HG02970 (cell line): ENCODE data around the gene ISLR.

Source experiments
- ATAC-seq: cut with Tn5 transposase; IDR thresholded peaks from one replicate; pipeline ENCODE4 v1.9.1; 2021; ENCODE audit warnings: mild to moderate bottlenecking, moderate library complexity, moderate number of reproducible peaks; ENCODE audit not compliant: unreplicated experiment, low FRiP score

The ISLR gene

GRCh38 chr15:74170875-74171578 lies 2.5 kb upstream of the ISLR start:
- no peak for ATAC-seq

- no peak for ATAC-seq
Observed at GRCh38 chr15:74171965-74172541, 1.5 kb upstream of the ISLR start.

GRCh38 chr15:74172701-74173379 lies 670 bp upstream of the ISLR start:
- ATAC-seq: no peak

GRCh38 chr15:74174219-74174957 lies 878 bp downstream of the ISLR start:
- ATAC-seq: no peak

GRCh38 chr15:74174958-74175253 lies 1.4 kb downstream of the ISLR start:
- ATAC-seq: no peak

GRCh38 chr15:74175271-74176191 lies 2.0 kb downstream of the ISLR start:
- no peak for ATAC-seq

- no peak for ATAC-seq
Observed at GRCh38 chr15:74176262-74177214, 3.0 kb downstream of the ISLR start.

GRCh38 chr15:74178326-74179100 lies 5.0 kb downstream of the ISLR start:
- ATAC-seq: no peak

- no peak for ATAC-seq
Observed at GRCh38 chr15:74179101-74179841, 5.8 kb downstream of the ISLR start.

- no peak for ATAC-seq
Observed at GRCh38 chr15:74179983-74180880, 6.7 kb downstream of the ISLR start.

GRCh38 chr15:74180881-74181602 lies 7.5 kb downstream of the ISLR start:
- no peak for ATAC-seq

- ATAC-seq: no peak
Observed at GRCh38 chr15:74182131-74182530, 8.6 kb downstream of the ISLR start.

- no peak for ATAC-seq
Observed at GRCh38 chr15:74184582-74185091, 11.1 kb downstream of the ISLR start.

- no peak for ATAC-seq
Observed at GRCh38 chr15:74185710-74186348, 12.3 kb downstream of the ISLR start.

- ATAC-seq: no peak
Observed at GRCh38 chr15:74188216-74188615, 14.7 kb downstream of the ISLR start.
